MG63 (cell line): ENCODE results near the gene DHODH. TPM values are rescaled to one million over a fixed set of nuclear protein-coding genes. Genes with fewer than 3 reads are reported as not detected.
"Not testable (repeated sequence)": the region's sequence is repeated elsewhere in the genome, so short reads cannot be mapped to it uniquely, and the experiment has no call there.

Experiments
- DNase-seq: peaks from one replicate; pipeline ENCODE4 v3.0.0-alpha.2; 2020
- H3K27me3 ChIP-seq: fragments of 250-450 bp; sonication (Bioruptor Pico); 2 replicates; pipeline ENCODE4 v1.5.1; 2020; ENCODE audit warnings: mild to moderate bottlenecking, moderate library complexity
- H3K36me3 ChIP-seq: fragments of 250-450 bp; sonication (Bioruptor Pico); 2 replicates; pipeline ENCODE4 v1.5.1; 2020; ENCODE audit warnings: mild to moderate bottlenecking, moderate library complexity
- H3K4me3 ChIP-seq: fragments of 250-450 bp; sonication (Bioruptor Pico); 2 replicates; pipeline ENCODE4 v1.5.1; 2020; ENCODE audit warnings: mild to moderate bottlenecking, moderate library complexity
- H3K9me3 ChIP-seq: fragments of 250-450 bp; sonication (Bioruptor Pico); 2 replicates; pipeline ENCODE4 v1.5.1; 2020; ENCODE audit warnings: mild to moderate bottlenecking, moderate library complexity
- total RNA-seq: library from RNA; depleted of rRNA; stranded (reverse); fragments of >200 nt; shearing (Covaris generic); gene quantifications from 2 replicates; pipeline ENCODE4 v1.2.3, GENCODE V29; 2014; ENCODE audit warnings: low replicate concordance

The DHODH gene
- total RNA-seq, 1 experiment from 2014 or later = 12.8 TPM

DNA sequence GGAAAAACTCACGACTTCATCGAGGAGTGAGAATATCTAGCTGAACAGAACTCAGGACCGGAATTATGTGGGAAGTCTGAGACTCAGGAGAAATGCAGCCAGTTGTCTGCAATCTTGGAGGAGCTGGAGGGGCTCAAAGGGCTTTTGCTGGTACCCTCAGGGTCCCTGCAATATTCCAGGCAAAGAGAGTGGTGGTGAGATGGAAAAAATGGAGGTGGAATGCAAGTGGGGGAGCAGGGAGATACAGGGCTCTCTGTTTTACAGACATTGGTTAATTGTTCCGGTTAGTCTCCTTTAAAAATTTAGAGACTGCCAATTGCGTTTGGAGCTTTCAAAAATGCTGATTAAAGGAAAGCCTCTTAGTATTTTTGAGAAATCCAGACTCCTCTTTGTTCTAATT is 27.6 kb downstream of the DHODH start:
- Histone ChIP-seq H3K9me3 (no peaks in the 10 kb centered on the region), H3K27me3 (no peaks in the 10 kb centered on the region), H3K36me3 (no peaks in the 10 kb centered on the region), H3K4me3 (no peak overlapping the region)
- DNase-seq = no peak

- H3K4me3 ChIP-seq = no peak overlapping the region
- H3K27me3 ChIP-seq = no peaks in the 10 kb centered on the region
- H3K9me3 ChIP-seq = no peaks in the 10 kb centered on the region
- no peak for DNase-seq
- no peaks in the 10 kb centered on the region for H3K36me3 ChIP-seq
Measured at GRCh38 chr16:72042157-72042660, 33.7 kb downstream of the DHODH start.

DNA sequence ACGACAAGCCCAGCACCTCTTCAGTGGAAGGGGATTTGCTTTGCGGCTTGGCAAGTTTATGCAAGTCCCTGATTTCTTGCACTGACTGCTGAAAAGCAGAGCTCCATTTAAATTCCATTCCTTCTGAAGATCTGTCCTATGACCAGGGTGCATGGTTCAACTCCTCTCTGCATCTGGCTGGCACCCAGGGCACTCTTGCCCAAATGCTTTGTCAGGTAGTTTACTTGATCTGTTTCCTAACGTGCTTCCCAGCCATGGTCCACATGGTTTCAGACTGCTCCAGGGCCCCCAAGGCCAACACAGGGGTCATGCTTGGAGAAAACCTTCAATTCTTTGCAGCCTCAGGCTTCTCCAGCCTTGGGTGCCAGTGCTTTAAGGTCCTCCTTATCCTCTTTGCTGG is 34.5 kb downstream of the DHODH start:
- Histone ChIP-seq H3K36me3 (no peaks in the 10 kb centered on the region), H3K27me3 (no peaks in the 10 kb centered on the region), H3K4me3 (no peak overlapping the region), H3K9me3 (no peaks in the 10 kb centered on the region)
- no peak for DNase-seq

DNA sequence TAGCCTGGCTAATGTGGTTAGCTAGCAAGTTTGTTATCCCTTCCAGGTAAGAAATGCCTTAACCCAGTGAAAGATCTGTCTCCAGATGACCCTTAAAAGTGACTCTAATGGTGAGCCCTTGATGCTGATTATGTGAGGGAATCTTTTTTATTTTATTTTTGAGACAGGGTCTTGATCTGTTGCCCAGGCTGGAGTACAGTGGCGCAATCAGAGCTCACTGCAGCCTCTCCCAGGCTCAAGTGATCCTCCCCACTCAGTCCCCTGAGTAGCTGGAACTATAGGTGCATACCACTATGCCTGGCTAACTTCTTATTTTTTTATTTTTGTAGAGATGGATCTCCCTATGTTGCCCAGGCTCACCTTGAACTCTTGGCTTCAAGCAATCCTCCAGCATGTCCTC is 35.0 kb downstream of the DHODH start:
- DNase-seq = no peak
- Histone ChIP-seq H3K9me3 (no peaks in the 10 kb centered on the region), H3K27me3 (no peaks in the 10 kb centered on the region), H3K36me3 (no peaks in the 10 kb centered on the region), H3K4me3 (no peak overlapping the region)

- Histone ChIP-seq H3K36me3 (no peaks in the 10 kb centered on the region), H3K27me3 (no peaks in the 10 kb centered on the region), H3K4me3 (no peak overlapping the region), H3K9me3 (no peaks in the 10 kb centered on the region)
- DNase-seq = no peak
Measured at GRCh38 chr16:72044296-72044695, 35.8 kb downstream of the DHODH start.

DNA sequence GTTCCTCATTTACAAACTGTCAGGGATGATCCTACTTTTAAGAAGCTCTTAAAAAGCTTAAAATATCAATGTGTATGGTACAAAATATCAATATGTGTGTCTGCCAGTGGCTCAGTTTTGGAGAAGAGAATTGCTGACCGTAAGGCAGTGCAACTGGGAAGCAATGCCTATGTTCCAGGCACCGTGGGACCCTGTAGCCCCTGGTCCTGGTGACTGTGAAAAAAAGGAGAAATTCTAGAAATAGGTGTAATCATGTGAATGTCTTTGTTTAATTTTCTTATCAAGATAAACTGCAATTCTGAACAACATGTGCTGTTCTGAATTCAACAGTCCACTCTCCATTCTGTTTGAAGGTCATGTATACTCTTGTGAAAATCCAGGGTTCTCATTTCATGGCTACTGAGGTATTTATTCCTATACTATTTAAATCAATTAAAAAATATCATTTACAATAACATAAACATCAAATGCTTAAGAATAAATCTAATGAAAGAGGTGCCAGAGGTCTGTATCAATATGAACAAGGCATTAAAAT is 36.3 kb downstream of the DHODH start:
- Histone ChIP-seq H3K36me3 (no peaks in the 10 kb centered on the region), H3K4me3 (no peak overlapping the region), H3K9me3 (no peaks in the 10 kb centered on the region), H3K27me3 (no peaks in the 10 kb centered on the region)
- no peak for DNase-seq

DNA sequence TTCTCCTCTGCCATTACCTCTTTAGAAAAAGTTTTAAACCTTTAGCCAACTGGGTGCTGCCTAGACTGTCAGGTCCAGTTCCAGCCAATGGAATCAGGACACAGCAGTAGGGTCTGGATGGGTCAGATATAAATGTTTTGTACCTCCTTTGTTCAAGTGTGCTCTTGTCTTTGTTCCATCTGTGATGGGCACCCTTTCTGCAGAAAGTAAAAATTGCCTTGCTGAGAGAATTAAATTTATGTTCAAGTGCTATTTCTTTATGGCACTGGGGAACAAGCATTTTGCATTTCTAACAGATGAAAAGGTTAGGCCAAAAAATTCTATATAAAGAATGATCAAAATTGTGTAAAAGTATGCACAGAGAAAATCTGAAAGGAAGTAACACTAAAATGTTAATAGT is 40.6 kb downstream of the DHODH start:
- H3K27me3 ChIP-seq = no peaks in the 10 kb centered on the region
- no peaks in the 10 kb centered on the region for H3K36me3 ChIP-seq
- H3K4me3 ChIP-seq = no peak overlapping the region
- H3K9me3 ChIP-seq = no peaks in the 10 kb centered on the region
- DNase-seq = no peak

DNA sequence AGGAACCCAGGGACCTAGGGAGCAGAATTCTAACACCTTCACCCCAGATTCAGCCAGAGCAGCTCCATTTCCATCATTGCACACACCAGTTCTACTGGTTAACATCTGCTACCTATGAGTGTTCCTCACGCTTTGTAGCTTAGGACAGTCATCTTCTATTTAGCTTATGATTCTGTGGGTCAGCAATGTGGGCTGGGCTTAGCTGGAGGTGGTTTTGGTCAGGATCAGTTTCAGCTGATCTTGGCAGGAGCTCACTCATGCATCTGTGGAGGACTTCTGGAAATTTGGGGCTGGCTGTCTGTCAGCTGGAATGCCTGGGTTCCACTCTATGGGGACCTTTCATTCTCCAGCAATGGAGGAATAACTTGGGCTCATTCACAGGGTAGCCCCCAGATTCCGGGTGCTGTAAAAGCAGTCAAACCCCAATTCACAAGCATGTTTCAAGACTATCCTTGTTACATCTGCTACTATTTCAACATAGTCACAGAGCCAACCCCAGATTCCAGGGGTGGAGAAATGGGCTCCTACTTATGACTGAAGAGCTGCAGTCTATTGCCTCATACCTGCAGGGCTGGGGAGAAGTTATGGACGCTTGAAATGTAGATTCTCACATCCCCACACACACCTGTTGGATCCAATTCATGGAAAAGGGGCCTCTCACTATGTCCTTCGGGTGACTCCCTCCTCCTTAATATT is 42.4 kb downstream of the DHODH start:
- no peak for DNase-seq
- no peaks in the 10 kb centered on the region for H3K36me3 ChIP-seq
- no peak overlapping the region for H3K4me3 ChIP-seq
- H3K9me3 ChIP-seq = no peaks in the 10 kb centered on the region
- no peaks in the 10 kb centered on the region for H3K27me3 ChIP-seq

DNA sequence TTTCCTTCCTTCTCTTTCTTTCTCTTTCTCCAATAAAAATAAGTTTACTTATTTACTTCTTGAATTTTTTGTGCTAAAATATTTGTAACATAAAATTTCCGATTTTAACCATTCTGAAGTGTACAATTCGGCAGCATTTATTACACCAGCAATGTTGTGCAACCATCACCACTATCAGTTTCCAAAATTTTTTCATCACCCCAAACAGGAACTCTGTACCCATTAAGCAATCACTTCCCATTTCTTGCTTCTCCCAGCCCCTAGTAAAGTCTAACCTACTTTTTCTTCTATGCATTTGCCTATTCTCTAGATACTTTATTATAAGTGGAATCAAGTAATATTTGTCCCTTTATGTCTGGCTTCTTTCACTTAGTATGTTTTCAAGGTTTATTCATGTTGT is 43.3 kb downstream of the DHODH start:
- H3K27me3 ChIP-seq = no peaks in the 10 kb centered on the region
- no peak overlapping the region for H3K4me3 ChIP-seq
- H3K36me3 ChIP-seq = no peaks in the 10 kb centered on the region
- DNase-seq = no peak
- no peaks in the 10 kb centered on the region for H3K9me3 ChIP-seq

DNA sequence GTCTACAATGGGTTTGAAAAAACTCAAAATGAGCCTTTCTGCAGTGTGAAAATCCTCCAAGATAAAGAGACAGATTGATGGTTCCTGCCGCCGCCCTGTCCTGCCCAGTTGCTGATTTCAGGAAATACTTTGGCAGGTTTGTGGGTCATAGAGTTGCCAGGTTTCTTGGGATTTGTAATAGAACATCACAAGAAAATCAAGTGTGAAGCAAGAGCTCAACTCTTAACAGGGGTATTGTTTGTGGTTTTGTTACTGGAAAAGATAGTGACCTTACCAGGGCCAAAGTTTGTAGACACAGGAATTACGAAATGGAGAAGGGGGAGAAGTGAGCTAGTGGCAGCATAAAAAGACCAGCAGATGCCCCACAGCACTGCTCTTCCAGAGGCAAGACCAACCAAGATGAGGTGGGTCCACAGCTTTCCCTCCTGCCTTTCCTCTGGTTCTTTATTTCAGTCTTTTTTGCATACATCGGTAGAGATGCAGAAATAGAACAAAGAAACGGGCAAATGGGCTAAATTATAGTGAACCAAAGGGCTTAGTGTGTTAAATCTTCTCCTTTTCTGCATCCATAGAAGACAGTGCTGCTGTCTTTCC is 45.8 kb downstream of the DHODH start, which contains the start of gene HP:
Gene HP, plus strand, starts transcription at position 252 of the 594 bp plus-strand sequence. Its CDS starts 148 bp downstream, at position 400.
- DNase-seq, H3K27me3 ChIP-seq, H3K9me3 ChIP-seq, H3K36me3 ChIP-seq, H3K4me3 ChIP-seq: not testable (repeated sequence)

GRCh38 chr16:72055911-72056310 is 47.4 kb downstream of the DHODH start:
- H3K27me3 ChIP-seq = no peaks in the 10 kb centered on the region
- no peak for DNase-seq
- no peaks in the 10 kb centered on the region for H3K36me3 ChIP-seq
- no peak overlapping the region for H3K4me3 ChIP-seq
- no peaks in the 10 kb centered on the region for H3K9me3 ChIP-seq

- not testable (repeated sequence) for DNase-seq, H3K27me3 ChIP-seq, H3K36me3 ChIP-seq, H3K9me3 ChIP-seq, H3K4me3 ChIP-seq
Measured at GRCh38 chr16:72057313-72057712, 48.8 kb downstream of the DHODH start.

DNA sequence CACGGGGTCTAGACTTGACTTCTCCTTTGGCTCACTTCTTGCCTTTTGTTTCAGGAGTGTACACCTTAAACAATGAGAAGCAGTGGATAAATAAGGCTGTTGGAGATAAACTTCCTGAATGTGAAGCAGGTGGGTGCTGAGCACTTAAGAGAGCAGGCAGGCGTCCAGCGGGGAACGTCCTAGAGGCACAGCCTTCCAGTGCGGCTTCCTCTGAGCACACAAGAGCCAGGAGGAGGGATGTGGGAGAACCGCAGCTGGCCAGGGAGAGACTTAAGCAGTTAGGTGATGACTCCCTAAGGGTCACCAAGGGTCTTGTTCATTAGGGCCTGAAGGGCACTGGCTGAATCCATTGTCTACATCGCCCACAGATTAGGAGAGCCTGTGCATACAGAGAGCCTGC is 50.5 kb downstream of the DHODH start:
- not testable (repeated sequence) for H3K36me3 ChIP-seq, DNase-seq, H3K4me3 ChIP-seq, H3K9me3 ChIP-seq, H3K27me3 ChIP-seq

DNA sequence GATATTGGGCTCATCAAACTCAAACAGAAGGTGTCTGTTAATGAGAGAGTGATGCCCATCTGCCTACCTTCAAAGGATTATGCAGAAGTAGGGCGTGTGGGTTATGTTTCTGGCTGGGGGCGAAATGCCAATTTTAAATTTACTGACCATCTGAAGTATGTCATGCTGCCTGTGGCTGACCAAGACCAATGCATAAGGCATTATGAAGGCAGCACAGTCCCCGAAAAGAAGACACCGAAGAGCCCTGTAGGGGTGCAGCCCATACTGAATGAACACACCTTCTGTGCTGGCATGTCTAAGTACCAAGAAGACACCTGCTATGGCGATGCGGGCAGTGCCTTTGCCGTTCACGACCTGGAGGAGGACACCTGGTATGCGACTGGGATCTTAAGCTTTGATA is 51.9 kb downstream of the DHODH start:
- Histone ChIP-seq H3K9me3 (no peaks in the 10 kb centered on the region), H3K4me3 (no peak overlapping the region), H3K36me3 (no peaks in the 10 kb centered on the region), H3K27me3 (no peaks in the 10 kb centered on the region)
- no peak for DNase-seq

- no peaks in the 10 kb centered on the region for H3K9me3 ChIP-seq
- no peak for DNase-seq
- H3K27me3 ChIP-seq = no peaks in the 10 kb centered on the region
- H3K4me3 ChIP-seq = no peak overlapping the region
- H3K36me3 ChIP-seq = no peaks in the 10 kb centered on the region
Measured at GRCh38 chr16:72061564-72061963, 53.0 kb downstream of the DHODH start.

DNA sequence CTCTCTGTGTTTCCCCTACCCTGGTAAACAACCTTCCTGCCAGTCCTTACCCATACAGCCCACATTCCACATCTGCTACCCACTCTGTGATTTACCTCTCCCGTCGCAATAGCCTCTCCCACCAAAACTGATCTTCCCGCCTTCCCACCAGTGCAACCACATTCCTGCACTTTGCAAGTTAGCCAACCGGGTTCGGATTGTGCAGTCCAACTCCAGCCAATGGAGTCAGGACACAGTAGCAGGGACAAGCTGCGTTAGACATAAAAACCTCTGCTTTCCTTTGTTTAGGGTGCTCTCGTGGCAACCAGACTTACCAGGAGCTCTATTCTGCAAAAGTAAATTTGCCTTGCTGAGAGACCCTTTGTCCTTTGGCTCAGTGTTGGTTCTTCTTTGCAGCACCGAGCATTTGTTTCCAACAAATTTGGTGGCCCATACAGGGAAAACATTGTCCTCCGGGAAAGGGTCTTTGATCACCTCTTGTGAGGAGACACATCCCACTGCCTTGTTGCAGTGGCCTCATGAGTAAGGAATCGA is 55.9 kb downstream of the DHODH start:
- Histone ChIP-seq H3K27me3 (no peaks in the 10 kb centered on the region), H3K36me3 (no peaks in the 10 kb centered on the region), H3K4me3 (no peak overlapping the region), H3K9me3 (no peaks in the 10 kb centered on the region)
- no peak for DNase-seq

- no peaks in the 10 kb centered on the region for H3K9me3 ChIP-seq
- DNase-seq = no peak
- no peaks in the 10 kb centered on the region for H3K27me3 ChIP-seq
- H3K36me3 ChIP-seq = no peaks in the 10 kb centered on the region
- no peak overlapping the region for H3K4me3 ChIP-seq
Measured at GRCh38 chr16:72066747-72067146, 58.2 kb downstream of the DHODH start.

DNA sequence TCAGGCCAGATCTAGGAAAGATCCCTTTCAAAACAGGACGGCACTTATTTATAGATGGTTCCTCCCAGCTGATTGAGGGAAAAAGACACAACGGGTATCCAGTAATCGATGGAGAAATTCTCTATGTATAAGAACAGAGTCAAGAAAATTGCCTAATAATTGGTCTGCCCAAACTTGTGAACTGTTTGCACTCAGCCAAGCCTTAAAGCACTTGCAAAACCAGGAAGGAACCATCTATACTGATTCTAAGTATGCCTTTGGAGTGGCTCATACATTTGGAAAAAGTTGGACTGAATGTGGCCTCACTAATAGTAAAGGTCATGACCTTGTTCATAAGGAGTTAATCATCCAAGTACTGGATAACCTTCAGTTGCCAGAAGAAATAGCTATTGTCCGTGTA is 60.4 kb downstream of the DHODH start:
- H3K4me3 ChIP-seq = no peak overlapping the region
- H3K36me3 ChIP-seq = no peaks in the 10 kb centered on the region
- H3K27me3 ChIP-seq = no peaks in the 10 kb centered on the region
- no peak for DNase-seq
- no peaks in the 10 kb centered on the region for H3K9me3 ChIP-seq
